SK-N-SH (cell line): ENCODE results near the gene SMYD3. TPM values are rescaled to one million over a fixed set of nuclear protein-coding genes. Genes with fewer than 3 reads are reported as not detected.

Source experiments
- CTCF ChIA-PET: fragments of 300-600, 350-600 bp; formaldehyde crosslinking; extraction: SDS; loops from one replicate; lab custom pipeline; 2021; lab: Yijun Ruan, JAX
- POLR2A ChIA-PET: fragments of 350-600 bp; sonication (Branson Sonifier 250); formaldehyde crosslinking; extraction: SDS; loops from one replicate; lab custom pipeline; 2020; ENCODE audit warnings: antibody characterized with exemption, inconsistent platforms; lab: Yijun Ruan, JAX
- DNase-seq: peaks from one replicate; pipeline ENCODE4 v3.0.0; 2012
- H2AFZ ChIP-seq: fragments of 200-600 bp; sonication (generic); 2 replicates; pipeline ENCODE4 v1.8.1; 2016; ENCODE audit warnings: antibody characterized with exemption, mild to moderate bottlenecking, low read depth
- H3F3A ChIP-seq: fragments of 200-600 bp; sonication (generic); replicated peaks from 2 replicates; pipeline ENCODE3; 2016; ENCODE audit warnings: antibody characterized with exemption, mild to moderate bottlenecking; ENCODE audit not compliant: insufficient read depth
- H3K27ac ChIP-seq, 2 experiments: fragments of 200-500 bp in 1 of 2; fragments of 200-600 bp in 1 of 2; sonication (Bioruptor generic) in 1 of 2; sonication (generic), shearing (Covaris generic) in 1 of 2; 2 replicates each; pipeline versions ENCODE4 v1.5.1 to v1.6.1; 2014 to 2016; ENCODE audit warnings: low read depth in 2 of 2, inconsistent platforms in 1 of 2, low read length in 1 of 2, mild to moderate bottlenecking in 1 of 2, mixed read lengths in 1 of 2
- H3K27me3 ChIP-seq: fragments of 200-600 bp; sonication (generic), shearing (Covaris generic); 2 replicates; pipeline ENCODE4 v1.6.1; 2016; ENCODE audit warnings: mixed run types; ENCODE audit not compliant: insufficient read depth
- H3K36me3 ChIP-seq, 2 experiments: fragments of 200-500 bp in 1 of 2; fragments of 200-600 bp in 1 of 2; sonication (Bioruptor generic) in 1 of 2; sonication (generic) in 1 of 2; replicated peaks in 1 of 2; 2 replicates each; pipeline versions ENCODE3 to v1.5.1; 2014 to 2016; ENCODE audit warnings: low read length in 1 of 2, mild to moderate bottlenecking in 1 of 2; ENCODE audit not compliant: insufficient read depth in 2 of 2, control insufficient read depth in 1 of 2
- H3K4me1 ChIP-seq, 2 experiments: fragments of 200-500 bp in 1 of 2; fragments of 200-600 bp in 1 of 2; sonication (Bioruptor generic) in 1 of 2; sonication (generic), shearing (Covaris generic) in 1 of 2; 2 replicates each; pipeline versions ENCODE4 v1.5.1 to v1.6.1; 2014 to 2016; ENCODE audit warnings: low read depth in 1 of 2, low read length in 1 of 2, mixed run types in 1 of 2; ENCODE audit not compliant: insufficient read depth in 2 of 2, control insufficient read depth in 1 of 2
- H3K4me2 ChIP-seq: fragments of 200-600 bp; sonication (generic), shearing (Covaris generic); 2 replicates; pipeline ENCODE4 v1.6.1; 2017; ENCODE audit warnings: mixed run types
- H3K4me3 ChIP-seq, 2 experiments: fragments of 200-500 bp in 1 of 2; fragments of 200-600 bp in 1 of 2; sonication (Bioruptor generic) in 1 of 2; sonication (generic), shearing (Covaris generic) in 1 of 2; 2 replicates each; pipeline versions ENCODE4 v1.5.1 to v1.8.1; 2014 to 2016; ENCODE audit warnings: low read depth in 2 of 2, inconsistent platforms in 1 of 2, low read length in 1 of 2, mild to moderate bottlenecking in 1 of 2, mixed read lengths in 1 of 2, moderate library complexity in 1 of 2
- H3K79me2 ChIP-seq: fragments of 200-600 bp; sonication (generic); 2 replicates; pipeline ENCODE4 v1.8.1; 2017; ENCODE audit warnings: mild to moderate bottlenecking; ENCODE audit not compliant: insufficient read depth
- H3K9ac ChIP-seq: fragments of 200-600 bp; sonication (generic); 2 replicates; pipeline ENCODE4 v1.6.1; 2017; ENCODE audit warnings: mixed run types
- H3K9me2 ChIP-seq: fragments of 200-600 bp; sonication (generic); 2 replicates; pipeline ENCODE4 v1.6.1; 2017; ENCODE audit warnings: mixed run types
- H3K9me3 ChIP-seq: fragments of 200-600 bp; sonication (generic); 2 replicates; pipeline ENCODE4 v1.6.1; 2017; ENCODE audit warnings: mixed run types, mild to moderate bottlenecking, moderate library complexity
- H4K20me1 ChIP-seq: fragments of 200-600 bp; sonication (generic); 2 replicates; pipeline ENCODE4 v1.6.1; 2017; ENCODE audit warnings: mild to moderate bottlenecking, mixed run types; ENCODE audit not compliant: insufficient read depth
- CHD2 ChIP-seq: fragments of 150-350 bp; IDR thresholded peaks from 2 replicates; pipeline ENCODE4 v1.6.1; 2018; ENCODE audit warnings: low read length; ENCODE audit not compliant: partially characterized antibody
- CTCF ChIP-seq: fragments of 200-600 bp; sonication (generic); IDR thresholded peaks from 2 replicates; pipeline ENCODE4 v1.6.1; 2017; ENCODE audit warnings: antibody characterized with exemption, mild to moderate bottlenecking, moderate library complexity
- ELF1 ChIP-seq: IDR thresholded peaks from 2 replicates; pipeline ENCODE4 v1.4.0; 2012
- EP300 ChIP-seq, 2 experiments: IDR thresholded peaks; 2 replicates each; pipeline versions ENCODE4 v1.4.0 to v1.6.1; 2012; ENCODE audit warnings: borderline replicate concordance in 1 of 2, low read depth in 1 of 2, low read length in 1 of 2
- FOSL2 ChIP-seq: IDR thresholded peaks from 2 replicates; pipeline ENCODE4 v1.4.0; 2012; ENCODE audit warnings: low read depth, mild to moderate bottlenecking, moderate library complexity, borderline replicate concordance
- FOXJ3 ChIP-seq: sonication (generic); formaldehyde crosslinking; IDR thresholded peaks from 2 replicates; pipeline ENCODE4 v1.5.1; 2020; ENCODE audit warnings: mild to moderate bottlenecking, missing genetic modification reagents
- FOXM1 ChIP-seq: IDR thresholded peaks from 2 replicates; pipeline ENCODE4 v1.4.0; 2012; ENCODE audit warnings: low read depth, mild to moderate bottlenecking
- GABPA ChIP-seq: IDR thresholded peaks from 2 replicates; pipeline ENCODE4 v1.4.0; 2012; ENCODE audit warnings: low read depth, mild to moderate bottlenecking
- MEF2A ChIP-seq: IDR thresholded peaks from 2 replicates; pipeline ENCODE4 v1.4.0; 2012; ENCODE audit warnings: low read depth, borderline replicate concordance
- POLR2AphosphoS5 ChIP-seq: IDR thresholded peaks from 2 replicates; pipeline ENCODE4 v1.6.1; 2012; ENCODE audit warnings: low read depth, low read length
- RCOR1 ChIP-seq: fragments of 150-350 bp; IDR thresholded peaks from 2 replicates; pipeline ENCODE4 v1.6.1; 2017; ENCODE audit warnings: antibody characterized with exemption, low read length
- REST ChIP-seq: IDR thresholded peaks from 2 replicates; pipeline ENCODE4 v1.6.1; 2012; ENCODE audit warnings: mild to moderate bottlenecking, low read depth, low read length, moderate library complexity
- SIN3A ChIP-seq: IDR thresholded peaks from 2 replicates; pipeline ENCODE4 v1.6.1; 2012; ENCODE audit warnings: low read depth, mild to moderate bottlenecking, low read length, moderate library complexity, borderline replicate concordance
- USF1 ChIP-seq: IDR thresholded peaks from 2 replicates; pipeline ENCODE4 v1.4.0; 2012; ENCODE audit warnings: low read depth, borderline replicate concordance
- USF2 ChIP-seq: fragments of 150-350 bp; IDR thresholded peaks from 2 replicates; pipeline ENCODE4 v1.6.1; 2017; ENCODE audit warnings: antibody characterized with exemption, low read length, low read depth, borderline replicate concordance
- YY1 ChIP-seq: IDR thresholded peaks from 2 replicates; pipeline ENCODE4 v1.4.0; 2012; ENCODE audit warnings: low read depth, mild to moderate bottlenecking
- ZBTB33 ChIP-seq: IDR thresholded peaks from 2 replicates; pipeline ENCODE4 v1.4.0; 2012; ENCODE audit warnings: low read depth, borderline replicate concordance
- WGBS: methylation state at CpG from one replicate; pipeline ENCODE4 v1.1.6; 2017; ENCODE audit warnings: low lambda C conversion rate; 5-methylcytosine and 5-hydroxymethylcytosine counted together
- polyA plus RNA-seq, 3 experiments: library from polyadenylated mRNA; depleted of rRNA; stranded (reverse); fragments of >200 nt; gene quantifications; 2 replicates each; pipeline ENCODE4 v1.2.3, GENCODE V29; 2012
- TF ChIP-seq, protein P1 (sequence below): IDR thresholded peaks from 2 replicates; pipeline ENCODE4; 2012
- TF ChIP-seq, protein P2 (sequence below): IDR thresholded peaks from 2 replicates; pipeline ENCODE4 v1.4.0; 2012; ENCODE audit warnings: low read depth

Gene SMYD3
- polyA plus RNA-seq, 1 of the 3 experiments (the other 2 are of a cell fraction), result 31.4 TPM

DNA sequence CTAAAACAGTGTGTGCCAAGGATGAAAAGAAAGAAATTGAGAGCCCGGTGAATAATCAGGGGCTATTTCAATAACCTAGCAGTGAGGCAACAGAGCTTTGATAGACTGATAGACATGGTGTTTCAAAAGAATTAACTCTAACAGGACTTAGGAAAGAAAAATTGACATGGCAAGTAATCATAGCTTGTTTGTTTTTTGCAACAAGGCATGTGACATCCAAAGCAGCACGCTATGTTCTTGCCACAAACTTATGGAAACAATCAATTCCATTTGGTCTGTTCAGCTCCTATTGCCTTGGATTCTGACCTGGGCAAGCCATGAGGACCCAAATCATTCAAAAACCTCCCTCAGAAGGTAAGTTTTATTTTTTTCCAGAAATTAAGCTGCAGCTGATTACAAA, 608.5 kb downstream of the SMYD3 start:
- Histone ChIP-seq H3F3A (no peaks in the 10 kb centered on the region), H3K9me3 (no peaks in the 10 kb centered on the region), H3K4me2 (no peak overlapping the region), H3K9ac (no peak overlapping the region), H3K27me3 (no peaks in the 10 kb centered on the region), H3K36me3 (no peaks in the 10 kb centered on the region), H3K4me1 (peaks cover 0 to 13% of the 10 kb centered on the region in 2 experiments; a peak in 2 of 4 replicates), H3K4me3 (no peak overlapping the region), H3K27ac (peak overlapping the region in 1 of 2 experiments; percentile 11; a peak in 1 of 4 replicates), H3K79me2 (no peaks in the 10 kb centered on the region), H4K20me1 (no peaks in the 10 kb centered on the region), H2AFZ (no peak overlapping the region), H3K9me2 (no peaks in the 10 kb centered on the region)
- CTCF ChIA-PET, result interaction anchor here (0.8 to 1.2 kb wide), 3 partner anchors 13 to 746 kb away, joined by 3 to 4 read pairs (median 4); no protein-coding TSS in a partner anchor
- TF ChIP-seq FOSL2 (no peak), YY1 (no peak), FOXM1 (no peak), MEF2A (no peak), EP300 (IDR thresholded peaks at IDR 0.05; ENCODE audit: borderline replicate concordance in 1 of 2, low read depth in 1 of 2, low read length in 1 of 2) (no peak), ELF1 (no peak), CHD2 (no peak), CTCF (no peak), REST (no peak), POLR2AphosphoS5 (no peak), FOXJ3 (CRISPR knock-in tag) (no peak), GABPA (no peak), RCOR1 (no peak), USF2 (no peak), ZBTB33 (no peak), SIN3A (no peak), USF1 (no peak)
- TF ChIP-seq, protein P1, sequence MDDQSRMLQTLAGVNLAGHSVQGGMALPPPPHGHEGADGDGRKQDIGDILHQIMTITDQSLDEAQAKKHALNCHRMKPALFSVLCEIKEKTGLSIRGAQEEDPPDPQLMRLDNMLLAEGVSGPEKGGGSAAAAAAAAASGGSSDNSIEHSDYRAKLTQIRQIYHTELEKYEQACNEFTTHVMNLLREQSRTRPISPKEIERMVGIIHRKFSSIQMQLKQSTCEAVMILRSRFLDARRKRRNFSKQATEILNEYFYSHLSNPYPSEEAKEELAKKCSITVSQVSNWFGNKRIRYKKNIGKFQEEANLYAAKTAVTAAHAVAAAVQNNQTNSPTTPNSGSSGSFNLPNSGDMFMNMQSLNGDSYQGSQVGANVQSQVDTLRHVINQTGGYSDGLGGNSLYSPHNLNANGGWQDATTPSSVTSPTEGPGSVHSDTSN, result no peak
- TF ChIP-seq, protein P2, sequence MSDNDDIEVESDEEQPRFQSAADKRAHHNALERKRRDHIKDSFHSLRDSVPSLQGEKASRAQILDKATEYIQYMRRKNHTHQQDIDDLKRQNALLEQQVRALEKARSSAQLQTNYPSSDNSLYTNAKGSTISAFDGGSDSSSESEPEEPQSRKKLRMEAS, result no peak
- POLR2A ChIA-PET, result no interaction called here
- 95% methylated on average over 2 of the region's 2 CpGs for WGBS
- DNase-seq, result no peak
